Esophagus muscularis mucosa (tissue), 4 donors: ENCODE measurements around the gene IL22. TPM values are rescaled to one million over a fixed set of nuclear protein-coding genes. Genes with fewer than 3 reads are reported as not detected.
A peak's percentile ranks its signal among the peaks of the same experiment; 100 is the strongest.

ENCODE experiments used
- DNase-seq: peaks from one replicate; pipeline ENCODE4 v3.0.0-alpha.2; 2017; ENCODE audit errors: extremely low spot score
- H3K27ac ChIP-seq, 4 donors: fragments of 200-600 bp; sonication (generic); replicated peaks in 1 of 4; 1 replicate in 3 of 4; 2 replicates in 1 of 4; pipeline ENCODE4 v1.5.1; 2016 to 2019; ENCODE audit warnings: mild to moderate bottlenecking in 1 of 4
- H3K27me3 ChIP-seq, 4 donors: fragments of 200-600 bp; sonication (generic); one replicate each; pipeline versions ENCODE4 v1.5.1 to v1.6.0; 2016 to 2019
- H3K36me3 ChIP-seq, 4 donors: fragments of 200-600 bp; sonication (generic); one replicate each; pipeline ENCODE4 v1.5.1; 2016 to 2019
- H3K4me1 ChIP-seq, 4 donors: fragments of 200-600 bp; sonication (generic); one replicate each; pipeline ENCODE4 v1.5.1; 2016 to 2019
- H3K4me3 ChIP-seq, 4 donors: fragments of 200-600 bp; sonication (generic); 1 replicate in 2 of 4; 2 replicates in 2 of 4; pipeline ENCODE4 v1.5.1; 2016 to 2019; ENCODE audit warnings: mild to moderate bottlenecking in 4 of 4, moderate library complexity in 1 of 4
- H3K9me3 ChIP-seq, 4 donors: fragments of 200-600 bp; sonication (generic); 1 replicate in 3 of 4; 2 replicates in 1 of 4; pipeline ENCODE4 v1.5.1; 2016 to 2019
- EP300 ChIP-seq: sonication (generic); formaldehyde crosslinking; IDR thresholded peaks from one replicate; pipeline ENCODE4 v1.6.1; 2017; ENCODE audit warnings: antibody characterized with exemption
- POLR2A ChIP-seq: fragments of 450-650 bp; IDR thresholded peaks from one replicate; pipeline ENCODE4 v1.6.1; 2017; ENCODE audit warnings: antibody characterized with exemption, moderate library complexity, mild to moderate bottlenecking, low read depth
- POLR2AphosphoS5 ChIP-seq, 2 donors: sonication (generic); formaldehyde crosslinking; IDR thresholded peaks; one replicate each; pipeline ENCODE4 v1.6.1; 2017; ENCODE audit warnings: antibody characterized with exemption in 2 of 2
- WGBS: methylation state at CpG from one replicate; pipeline ENCODE4 v1.1.5; 2018; 5-methylcytosine and 5-hydroxymethylcytosine counted together
- intact Hi-C: fragments of 100-400 bp; cut with DNase I; formaldehyde crosslinking; loops from one replicate; pipeline ENCODE4 v1.15.1; 2023
- total RNA-seq, 4 donors: library from RNA; depleted of rRNA; stranded (reverse); fragments of >200 nt; gene quantifications; one replicate each; pipeline versions ENCODE4 v1.1.0 to v1.2.1, GENCODE V29; 2016
- TF ChIP-seq, protein P1 (sequence below), 3 experiments: fragments of 200-600 bp in 2 of 3; fragments of 450-650 bp in 1 of 3; sonication (generic) in 2 of 3; IDR thresholded peaks; one replicate each; pipeline ENCODE4 v1.5.1; 2017 to 2019; ENCODE audit warnings: antibody characterized with exemption in 3 of 3, mild to moderate bottlenecking in 2 of 3, moderate library complexity in 1 of 3

Gene IL22
- total RNA-seq, 4 donors from 2014 or later: not detected

DNA sequence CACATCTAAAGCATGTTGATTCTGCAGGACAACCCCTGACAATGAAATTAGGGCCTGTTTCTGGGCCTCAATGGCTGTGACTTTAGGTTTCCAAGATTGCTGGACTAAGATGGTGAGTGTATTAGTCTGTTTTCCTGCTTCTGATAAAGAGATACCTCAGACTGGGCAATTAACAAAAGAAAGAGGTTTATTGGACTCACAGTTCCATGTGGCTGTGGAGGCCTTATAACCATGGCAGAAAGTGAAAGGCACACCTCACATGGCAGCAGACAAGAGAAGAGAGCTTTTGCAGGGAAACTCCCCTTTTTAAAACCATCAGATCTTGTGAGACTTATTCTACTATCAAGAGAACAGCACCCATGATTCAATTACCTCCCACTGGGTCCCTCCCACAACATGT lies 10.6 kb downstream of the IL22 start:
- Histone ChIP-seq H3K27ac (no peak overlapping the region), H3K27me3 (no peaks in the 10 kb centered on the region), H3K4me3 (no peak overlapping the region), H3K4me1 (peaks cover 9 to 48% (median 39%) of the 10 kb centered on the region in 4 donors), H3K36me3 (no peaks in the 10 kb centered on the region), H3K9me3 (no peaks in the 10 kb centered on the region)
- TF ChIP-seq EP300 (no peak), POLR2AphosphoS5 (IDR thresholded peaks at IDR 0.05) (no peak), POLR2A (no peak)
- TF ChIP-seq, protein P1, sequence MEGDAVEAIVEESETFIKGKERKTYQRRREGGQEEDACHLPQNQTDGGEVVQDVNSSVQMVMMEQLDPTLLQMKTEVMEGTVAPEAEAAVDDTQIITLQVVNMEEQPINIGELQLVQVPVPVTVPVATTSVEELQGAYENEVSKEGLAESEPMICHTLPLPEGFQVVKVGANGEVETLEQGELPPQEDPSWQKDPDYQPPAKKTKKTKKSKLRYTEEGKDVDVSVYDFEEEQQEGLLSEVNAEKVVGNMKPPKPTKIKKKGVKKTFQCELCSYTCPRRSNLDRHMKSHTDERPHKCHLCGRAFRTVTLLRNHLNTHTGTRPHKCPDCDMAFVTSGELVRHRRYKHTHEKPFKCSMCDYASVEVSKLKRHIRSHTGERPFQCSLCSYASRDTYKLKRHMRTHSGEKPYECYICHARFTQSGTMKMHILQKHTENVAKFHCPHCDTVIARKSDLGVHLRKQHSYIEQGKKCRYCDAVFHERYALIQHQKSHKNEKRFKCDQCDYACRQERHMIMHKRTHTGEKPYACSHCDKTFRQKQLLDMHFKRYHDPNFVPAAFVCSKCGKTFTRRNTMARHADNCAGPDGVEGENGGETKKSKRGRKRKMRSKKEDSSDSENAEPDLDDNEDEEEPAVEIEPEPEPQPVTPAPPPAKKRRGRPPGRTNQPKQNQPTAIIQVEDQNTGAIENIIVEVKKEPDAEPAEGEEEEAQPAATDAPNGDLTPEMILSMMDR (IDR thresholded peaks at IDR 0.05): no peak
- no peak for DNase-seq
- intact Hi-C loops: no loop called here

DNA sequence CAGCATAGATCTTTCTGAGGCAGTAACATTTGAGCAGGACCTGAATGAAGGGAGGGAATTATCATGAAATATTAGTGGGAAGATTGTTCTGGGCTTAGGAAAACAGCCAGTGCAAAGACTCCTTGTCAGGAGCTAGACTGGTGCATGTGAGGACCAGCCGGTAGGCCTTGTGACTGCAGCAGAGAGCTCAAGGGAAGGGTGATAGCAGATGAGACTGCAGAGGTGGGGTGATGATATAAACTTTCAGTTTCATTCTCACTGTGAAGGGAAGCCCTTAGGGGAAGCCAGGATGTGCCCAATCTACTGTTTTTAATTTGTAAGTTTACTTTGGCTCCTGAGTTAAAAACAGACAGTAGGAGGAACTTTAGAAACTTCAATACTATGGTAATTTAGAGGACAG lies 12.4 kb downstream of the IL22 start:
- H3K4me1 ChIP-seq: peaks cover 20 to 56% (median 46%) of the 10 kb centered on the region in 4 donors
- 0% methylated on average over 1 of the region's 1 CpG for WGBS
- TF ChIP-seq POLR2AphosphoS5 (IDR thresholded peaks at IDR 0.05) (peak in 1 of 2 donors; percentile 56), EP300 (no peak), POLR2A (no peak)
- TF ChIP-seq, protein P1 (IDR thresholded peaks at IDR 0.05): no peak
- H3K27ac ChIP-seq: peak overlapping the region in 3 of 4 donors; percentile 42 to 55 (median 42)
- no peaks in the 10 kb centered on the region for H3K36me3 ChIP-seq
- DNase-seq: no peak
- intact Hi-C loops: no loop called here
- no peaks in the 10 kb centered on the region for H3K9me3 ChIP-seq
- peak overlapping the region in 2 of 4 donors; percentile 22 to 24 for H3K4me3 ChIP-seq
- no peaks in the 10 kb centered on the region for H3K27me3 ChIP-seq

DNA sequence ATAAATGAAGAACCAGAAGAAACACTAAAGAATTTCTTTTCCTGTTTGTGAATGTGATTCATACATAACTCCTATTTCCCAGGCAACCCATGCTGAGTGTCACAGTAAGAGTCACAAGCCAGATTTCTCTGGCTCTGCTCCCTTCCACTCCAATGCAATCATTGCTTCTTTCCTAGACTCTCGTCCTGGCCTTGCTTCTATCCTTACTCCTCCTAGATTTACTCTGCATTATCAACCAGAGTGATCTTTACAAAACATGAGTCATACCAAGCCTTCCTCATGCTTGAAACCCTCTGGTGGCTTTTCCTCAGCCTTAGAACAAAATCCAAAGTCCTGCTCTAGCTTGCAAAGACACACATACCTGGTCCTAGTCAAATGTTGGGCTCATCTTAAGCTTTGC lies 13.3 kb downstream of the IL22 start:
- Histone ChIP-seq H3K36me3 (no peaks in the 10 kb centered on the region), H3K27ac (peak overlapping the region in 3 of 4 donors; percentile 42 to 55 (median 42)), H3K27me3 (no peaks in the 10 kb centered on the region), H3K9me3 (no peaks in the 10 kb centered on the region), H3K4me3 (no peak overlapping the region), H3K4me1 (peaks cover 13 to 47% (median 37%) of the 10 kb centered on the region in 4 donors)
- 43% methylated on average over 1 of the region's 1 CpG for WGBS
- TF ChIP-seq EP300: no peak
- TF ChIP-seq POLR2AphosphoS5 (IDR thresholded peaks at IDR 0.05): no peak
- no peak for TF ChIP-seq POLR2A
- TF ChIP-seq, protein P1 (IDR thresholded peaks at IDR 0.05): no peak
- intact Hi-C loops: no loop called here
- no peak for DNase-seq

DNA sequence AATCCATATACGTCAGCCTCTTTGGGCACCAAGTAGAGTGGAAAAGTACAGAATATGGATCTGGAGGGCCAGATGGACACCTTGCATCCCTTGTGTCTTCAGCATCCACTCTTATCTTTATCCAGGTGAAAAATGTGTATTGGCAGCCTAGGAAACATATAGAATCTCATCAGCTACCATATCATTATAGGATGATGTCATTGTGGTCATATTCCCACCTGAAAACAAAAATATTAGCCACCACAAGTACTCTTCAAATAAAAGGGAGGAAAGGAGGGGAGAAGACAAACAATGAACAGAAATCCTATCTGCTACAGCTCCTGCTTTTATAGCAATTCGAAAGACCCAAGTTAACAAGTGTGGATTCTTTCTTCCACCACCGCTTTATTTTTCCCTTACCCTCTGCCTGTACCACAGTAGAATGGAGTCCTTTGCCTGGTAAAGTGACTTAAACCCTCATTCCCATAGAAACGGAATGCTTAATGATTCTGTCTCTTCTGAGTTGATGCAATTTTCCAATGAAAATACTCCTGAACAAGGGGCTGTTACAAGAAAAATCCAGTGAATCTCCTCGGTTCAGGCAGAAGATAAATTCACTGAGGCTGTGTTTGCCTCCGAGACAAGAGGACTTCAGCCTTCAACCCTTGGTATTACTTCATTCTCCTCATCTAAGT lies 14.0 kb downstream of the IL22 start:
- Histone ChIP-seq H3K27me3 (no peaks in the 10 kb centered on the region), H3K4me1 (peaks cover 13 to 41% (median 32%) of the 10 kb centered on the region in 4 donors), H3K27ac (no peak overlapping the region), H3K4me3 (no peak overlapping the region), H3K36me3 (no peaks in the 10 kb centered on the region), H3K9me3 (no peaks in the 10 kb centered on the region)
- no peak for TF ChIP-seq POLR2AphosphoS5 (IDR thresholded peaks at IDR 0.05)
- TF ChIP-seq, protein P1 (IDR thresholded peaks at IDR 0.05): no peak
- TF ChIP-seq POLR2A: no peak
- TF ChIP-seq EP300: no peak
- intact Hi-C loops: no loop called here
- no peak for DNase-seq
- 83% methylated on average over 6 of the region's 6 CpGs for WGBS
